Neuronal stem cell (in vitro differentiated cells): Measurements from ENCODE around the gene TJAP1.
"Not testable (repeated sequence)": the region's sequence is repeated elsewhere in the genome, so short reads cannot be mapped to it uniquely, and the experiment has no call there.

Source experiments
- DNase-seq: peaks from one replicate; pipeline ENCODE4 v3.0.0-alpha.2; 2013; ENCODE audit warnings: low spot score
- H2AFZ ChIP-seq: one replicate; pipeline ENCODE4 v1.6.1; 2013; ENCODE audit warnings: mild to moderate bottlenecking, low read length, inconsistent platforms
- H2AK5ac ChIP-seq: 2 replicates; pipeline ENCODE4 v1.6.1; 2013; ENCODE audit warnings: low read depth, mild to moderate bottlenecking, inconsistent platforms, low read length, moderate library complexity, mixed read lengths
- H2BK120ac ChIP-seq: 2 replicates; pipeline ENCODE4 v1.6.1; 2013; ENCODE audit warnings: low read depth, mild to moderate bottlenecking, inconsistent platforms, low read length, moderate library complexity, mixed read lengths
- H2BK12ac ChIP-seq: one replicate; pipeline ENCODE4 v1.6.1; 2013; ENCODE audit warnings: low read length, inconsistent platforms
- H2BK15ac ChIP-seq: 2 replicates; pipeline ENCODE4 v1.6.1; 2013; ENCODE audit warnings: mild to moderate bottlenecking, low read length, inconsistent platforms, mixed read lengths
- H2BK5ac ChIP-seq: one replicate; pipeline ENCODE4 v1.6.1; 2013; ENCODE audit warnings: inconsistent platforms, mild to moderate bottlenecking, low read length, moderate library complexity
- H3K14ac ChIP-seq: one replicate; pipeline ENCODE4 v1.6.1; 2013; ENCODE audit warnings: low read length, inconsistent platforms
- H3K18ac ChIP-seq: 2 replicates; pipeline ENCODE4 v1.6.1; 2013; ENCODE audit warnings: low read length, inconsistent platforms
- H3K23ac ChIP-seq: 2 replicates; pipeline ENCODE4 v1.6.1; 2013; ENCODE audit warnings: low read depth, mild to moderate bottlenecking, mixed read lengths, low read length, inconsistent platforms; ENCODE audit not compliant: poor library complexity
- H3K27ac ChIP-seq: replicated peaks from 3 replicates; pipeline ENCODE4 v1.5.1; 2013; ENCODE audit warnings: low read length, inconsistent platforms
- H3K27me3 ChIP-seq, 3 experiments: 2 replicates each; pipeline ENCODE4 v1.6.1; 2013; ENCODE audit warnings: low read length in 3 of 3, mild to moderate bottlenecking in 2 of 3, inconsistent platforms in 1 of 3, low read depth in 1 of 3, mixed read lengths in 1 of 3, moderate library complexity in 1 of 3; ENCODE audit not compliant: control insufficient read depth in 3 of 3, insufficient read depth in 3 of 3
- H3K36me3 ChIP-seq, 2 donors: replicated peaks in 1 of 2; 2 replicates each; pipeline ENCODE4 v1.6.1; 2013; ENCODE audit warnings: low read length in 2 of 2; ENCODE audit not compliant: control insufficient read depth in 2 of 2, insufficient read depth in 2 of 2
- H3K4ac ChIP-seq: 2 replicates; pipeline ENCODE4 v1.6.1; 2013; ENCODE audit warnings: inconsistent platforms, mild to moderate bottlenecking, low read length, moderate library complexity
- H3K4me1 ChIP-seq, 2 donors: 1 replicate in 1 of 2; 2 replicates in 1 of 2; pipeline ENCODE4 v1.6.1; 2013; ENCODE audit warnings: low read length in 2 of 2, low read depth in 1 of 2; ENCODE audit not compliant: control insufficient read depth in 2 of 2, insufficient read depth in 1 of 2
- H3K4me2 ChIP-seq: one replicate; pipeline ENCODE4 v1.6.1; 2013; ENCODE audit warnings: mild to moderate bottlenecking, low read length, inconsistent platforms; ENCODE audit not compliant: insufficient read depth, poor library complexity, severe bottlenecking
- H3K4me3 ChIP-seq, 2 donors: 2 replicates each; pipeline ENCODE4 v1.5.1; 2013; ENCODE audit warnings: low read length in 2 of 2, mild to moderate bottlenecking in 2 of 2, inconsistent platforms in 1 of 2, moderate library complexity in 1 of 2
- H3K79me1 ChIP-seq: one replicate; pipeline ENCODE4 v1.6.1; 2013; ENCODE audit warnings: low read depth, mild to moderate bottlenecking, inconsistent platforms, low read length, moderate library complexity
- H3K9ac ChIP-seq: one replicate; pipeline ENCODE4 v1.6.1; 2013; ENCODE audit warnings: mild to moderate bottlenecking, low read depth, low read length, inconsistent platforms; ENCODE audit not compliant: poor library complexity
- H3K9me3 ChIP-seq, 2 donors: replicated peaks in 1 of 2; 2 replicates each; pipeline versions ENCODE3 to v1.6.1; 2013; ENCODE audit warnings: low read length in 2 of 2, mild to moderate bottlenecking in 2 of 2, inconsistent platforms in 1 of 2, low read depth in 1 of 2, mixed read lengths in 1 of 2, moderate library complexity in 1 of 2; ENCODE audit not compliant: control insufficient read depth in 2 of 2, insufficient read depth in 1 of 2
- H4K8ac ChIP-seq: one replicate; pipeline ENCODE4 v1.6.1; 2013; ENCODE audit warnings: low read depth, mild to moderate bottlenecking, inconsistent platforms, low read length, moderate library complexity
- H4K91ac ChIP-seq: one replicate; pipeline ENCODE4 v1.6.1; 2013; ENCODE audit warnings: low read length, low read depth, mild to moderate bottlenecking, inconsistent platforms; ENCODE audit not compliant: poor library complexity
- WGBS, 2 donors: extraction: QIAGEN DNeasy Blood & Tissue Kit; methylation state at CpG; one replicate each; pipeline ENCODE4 v1.1.7; 2013; ENCODE audit warnings: missing lambda C conversion rate in 2 of 2, mixed read lengths in 1 of 2; ENCODE audit not compliant: insufficient read length in 2 of 2, insufficient replicate concordance in 1 of 2; ENCODE audit errors: extremely low coverage in 2 of 2; 5-methylcytosine and 5-hydroxymethylcytosine counted together

The TJAP1 gene

GRCh38 chr6:43539409-43539808, 62.0 kb downstream of the TJAP1 start:
- not testable (repeated sequence) for H2BK5ac ChIP-seq, H3K9me3 ChIP-seq, H3K23ac ChIP-seq, H2BK15ac ChIP-seq, H3K18ac ChIP-seq, H3K14ac ChIP-seq, H3K27ac ChIP-seq, H2AFZ ChIP-seq, H3K79me1 ChIP-seq, H3K4me2 ChIP-seq, H4K91ac ChIP-seq, H3K4me3 ChIP-seq, H3K4me1 ChIP-seq, H2BK12ac ChIP-seq, H2BK120ac ChIP-seq, H2AK5ac ChIP-seq, H4K8ac ChIP-seq, H3K27me3 ChIP-seq, H3K9ac ChIP-seq, DNase-seq, H3K4ac ChIP-seq
- no CpG with 5 or more reads among the region's 20 CpGs for WGBS, 2 donors
- H3K36me3 ChIP-seq, result peaks cover 14 to 89% of the 10 kb centered on the region in 2 donors

DNA sequence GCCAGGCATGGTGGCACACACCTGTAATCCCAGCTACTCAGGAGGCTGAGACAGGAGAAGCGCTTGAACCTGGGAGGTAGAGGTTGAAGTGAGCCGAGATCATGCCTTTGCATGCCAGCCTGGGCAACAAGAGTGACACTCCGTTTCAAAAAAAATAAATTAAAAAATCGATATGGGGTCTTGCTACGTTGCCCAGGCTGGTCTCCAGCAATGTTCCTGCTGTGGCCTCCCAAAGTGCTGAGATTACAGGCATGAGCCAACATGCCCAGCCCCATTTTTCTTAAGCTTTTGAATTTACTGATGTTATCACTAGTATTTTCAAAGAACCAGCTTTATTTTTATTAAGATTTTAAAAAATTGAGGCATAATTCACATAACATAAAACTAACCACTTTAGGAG, 63.1 kb downstream of the TJAP1 start:
- Histone ChIP-seq H3K27me3 (no peaks in the 10 kb centered on the region), H2BK120ac (no peak overlapping the region), H4K91ac (no peak overlapping the region), H3K18ac (no peak overlapping the region), H3K4me3 (no peak overlapping the region), H2AK5ac (no peak overlapping the region), H3K4ac (no peak overlapping the region), H2BK5ac (no peak overlapping the region), H2BK12ac (no peak overlapping the region), H3K9ac (no peak overlapping the region), H3K23ac (no peak overlapping the region), H3K36me3 (peaks cover 18 to 91% of the 10 kb centered on the region in 2 donors), H2AFZ (no peak overlapping the region), H3K27ac (no peak overlapping the region), H3K9me3 (no peaks in the 10 kb centered on the region), H3K79me1 (no peaks in the 10 kb centered on the region), H3K4me1 (no peaks in the 10 kb centered on the region), H3K14ac (no peak overlapping the region), H3K4me2 (no peak overlapping the region), H2BK15ac (no peak overlapping the region), H4K8ac (no peak overlapping the region)
- DNase-seq, result no peak
- WGBS, 2 donors, result no CpG with 5 or more reads among the region's 5 CpGs

DNA sequence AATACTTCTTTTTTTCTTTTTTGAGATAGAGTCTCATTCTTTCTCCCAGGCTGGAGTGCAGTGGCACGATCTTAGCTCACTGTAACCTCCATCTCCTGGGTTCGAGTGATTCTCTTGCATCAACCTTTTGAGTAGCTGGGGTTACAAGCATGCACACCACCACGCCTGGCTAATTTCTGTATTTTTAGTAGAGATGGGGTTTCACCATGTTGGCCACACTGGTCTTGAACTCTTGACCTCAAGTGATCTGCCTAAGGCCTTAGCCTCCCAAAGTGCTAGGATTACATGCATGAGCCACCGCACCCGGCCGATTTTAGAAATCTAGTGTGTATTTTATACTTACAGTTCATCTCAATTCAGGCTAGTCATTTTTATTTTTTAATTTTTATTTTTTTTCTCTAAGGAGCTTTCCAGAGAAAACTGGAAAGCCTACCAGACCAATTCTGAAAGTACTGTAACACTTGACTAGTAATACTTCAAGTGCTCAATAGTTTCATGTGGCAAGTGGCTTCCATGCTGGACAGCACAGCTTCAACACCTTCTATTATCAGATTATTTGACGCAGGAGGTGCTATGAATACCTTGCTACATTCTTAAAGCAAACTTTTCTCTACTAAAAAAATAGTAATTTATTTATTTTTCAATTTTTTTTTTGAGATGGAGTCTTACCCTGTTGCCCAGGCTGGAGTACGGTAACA, 64.6 kb downstream of the TJAP1 start:
- no peak overlapping the region for H2BK5ac ChIP-seq
- H3K18ac ChIP-seq, result no peak overlapping the region
- no peak overlapping the region for H3K4ac ChIP-seq
- no peak overlapping the region for H2BK15ac ChIP-seq
- H4K8ac ChIP-seq, result no peak overlapping the region
- no peak overlapping the region for H3K9ac ChIP-seq
- H3K79me1 ChIP-seq, result no peaks in the 10 kb centered on the region
- no peak for DNase-seq
- H2AFZ ChIP-seq, result no peak overlapping the region
- no peak overlapping the region for H2BK12ac ChIP-seq
- no peak overlapping the region for H2BK120ac ChIP-seq
- no CpG with 5 or more reads among the region's 8 CpGs for WGBS, 2 donors
- no peak overlapping the region for H3K4me2 ChIP-seq
- H3K9me3 ChIP-seq, result no peaks in the 10 kb centered on the region
- no peak overlapping the region for H3K23ac ChIP-seq
- no peak overlapping the region for H3K14ac ChIP-seq
- H3K36me3 ChIP-seq, result peaks cover 22 to 94% of the 10 kb centered on the region in 2 donors
- H2AK5ac ChIP-seq, result no peak overlapping the region
- H3K27me3 ChIP-seq, result no peaks in the 10 kb centered on the region
- H3K4me3 ChIP-seq, result no peak overlapping the region
- no peaks in the 10 kb centered on the region for H3K4me1 ChIP-seq
- no peak overlapping the region for H3K27ac ChIP-seq
- no peak overlapping the region for H4K91ac ChIP-seq

GRCh38 chr6:43544461-43544860, 67.1 kb downstream of the TJAP1 start:
- Histone ChIP-seq H3K14ac (no peak overlapping the region), H3K9me3 (no peaks in the 10 kb centered on the region), H3K4me2 (no peak overlapping the region), H4K8ac (no peak overlapping the region), H2BK12ac (no peak overlapping the region), H2BK120ac (no peak overlapping the region), H3K27ac (no peak overlapping the region), H3K36me3 (peaks cover 32 to 96% of the 10 kb centered on the region in 2 donors), H3K4me1 (no peaks in the 10 kb centered on the region), H4K91ac (no peak overlapping the region), H3K23ac (no peak overlapping the region), H3K9ac (no peak overlapping the region), H3K79me1 (no peaks in the 10 kb centered on the region), H2BK15ac (no peak overlapping the region), H3K4me3 (no peak overlapping the region), H2AFZ (no peak overlapping the region), H3K4ac (no peak overlapping the region), H2BK5ac (no peak overlapping the region), H2AK5ac (no peak overlapping the region), H3K27me3 (no peaks in the 10 kb centered on the region), H3K18ac (no peak overlapping the region)
- DNase-seq, result no peak
- no CpG with 5 or more reads among the region's 4 CpGs for WGBS, 2 donors
